Activated T-cell treated with anti-CD3 and anti-CD28 coated beads, Interleukin-2, amount 50 U/mL, for 4 hours (primary cell): ENCODE measurements around the gene SLC25A1. TPM values are rescaled to one million over a fixed set of nuclear protein-coding genes. Genes with fewer than 3 reads are reported as not detected.
A peak's percentile ranks its signal among the peaks of the same experiment; 100 is the strongest.

Source experiments
- ATAC-seq, 2 donors: fragments of 200-7000 bp; cut with Tn5 transposase; one replicate each; pipeline ENCODE4 v1.10.0; 2021
- DNase-seq: peaks from one replicate; pipeline ENCODE4 v3.0.0-alpha.2; 2020
- H3K27me3 Mint-ChIP-seq: one replicate; pipeline ENCODE4 v1.8.0; 2021; ENCODE audit warnings: low read depth, mixed read lengths
- H3K36me3 Mint-ChIP-seq: one replicate; pipeline ENCODE4 v1.8.0; 2022; ENCODE audit warnings: mixed read lengths; ENCODE audit not compliant: insufficient read depth
- H3K4me1 Mint-ChIP-seq: one replicate; pipeline ENCODE4 v1.8.0; 2021; ENCODE audit warnings: low read depth, mixed read lengths
- H3K4me3 Mint-ChIP-seq: one replicate; pipeline ENCODE4 v1.8.0; 2021; ENCODE audit warnings: mild to moderate bottlenecking, moderate library complexity, mixed read lengths
- H3K9me3 Mint-ChIP-seq: one replicate; pipeline ENCODE4 v1.8.0; 2021; ENCODE audit warnings: mixed read lengths
- total RNA-seq, 3 donors: library from RNA; stranded (reverse); gene quantifications; one replicate each; pipeline ENCODE4 v1.2.1, GENCODE V29; 2021

The SLC25A1 gene
- total RNA-seq, 3 donors from 2014 or later, result 31.7 to 36.6 (median 34.1) TPM

- no peak for ATAC-seq
Observed at GRCh38 chr22:19197997-19198865, 19.7 kb upstream of the SLC25A1 start.

GRCh38 chr22:19196841-19197612 is 18.5 kb upstream of the SLC25A1 start:
- ATAC-seq (no peak), DNase-seq (no peak)
- H3K9me3 Mint-ChIP-seq, result no peaks in the 10 kb centered on the region
- H3K36me3 Mint-ChIP-seq, result no peaks in the 10 kb centered on the region
- H3K4me3 Mint-ChIP-seq, result no peak overlapping the region
- peaks cover 13% of the 10 kb centered on the region for H3K4me1 Mint-ChIP-seq
- H3K27me3 Mint-ChIP-seq, result no peaks in the 10 kb centered on the region

More at GRCh38 chr22:19197997-19198865, 19.7 kb upstream of the SLC25A1 start:
- no peak for DNase-seq
- Mint-ChIP-seq H3K4me1 (peaks cover 13% of the 10 kb centered on the region), H3K9me3 (no peaks in the 10 kb centered on the region), H3K4me3 (no peak overlapping the region), H3K36me3 (no peaks in the 10 kb centered on the region), H3K27me3 (no peaks in the 10 kb centered on the region)

- Mint-ChIP-seq H3K9me3 (no peaks in the 10 kb centered on the region), H3K4me3 (no peak overlapping the region), H3K4me1 (peaks cover 13% of the 10 kb centered on the region), H3K27me3 (no peaks in the 10 kb centered on the region), H3K36me3 (no peaks in the 10 kb centered on the region)
- ATAC-seq (no peak), DNase-seq (no peak)
Observed at GRCh38 chr22:19195796-19196731, 17.5 kb upstream of the SLC25A1 start.

- H3K4me1 Mint-ChIP-seq, result peaks cover 13% of the 10 kb centered on the region
- H3K36me3 Mint-ChIP-seq, result no peaks in the 10 kb centered on the region
- H3K9me3 Mint-ChIP-seq, result no peaks in the 10 kb centered on the region
- no peak overlapping the region for H3K4me3 Mint-ChIP-seq
- DNase-seq, result no peak
- no peaks in the 10 kb centered on the region for H3K27me3 Mint-ChIP-seq
- no peak for ATAC-seq
Observed at GRCh38 chr22:19194766-19195536, 16.4 kb upstream of the SLC25A1 start.

GRCh38 chr22:19193879-19194278 is 15.3 kb upstream of the SLC25A1 start:
- Mint-ChIP-seq H3K9me3 (no peaks in the 10 kb centered on the region), H3K4me1 (peaks cover 13% of the 10 kb centered on the region), H3K27me3 (no peaks in the 10 kb centered on the region), H3K4me3 (no peak overlapping the region), H3K36me3 (no peaks in the 10 kb centered on the region)
- ATAC-seq, result no peak
- DNase-seq, result no peak

- Mint-ChIP-seq H3K4me3 (no peak overlapping the region), H3K4me1 (no peaks in the 10 kb centered on the region), H3K9me3 (no peaks in the 10 kb centered on the region), H3K36me3 (no peaks in the 10 kb centered on the region), H3K27me3 (no peaks in the 10 kb centered on the region)
- no peak for DNase-seq
- ATAC-seq, result no peak
Observed at GRCh38 chr22:19187716-19188563, 9.4 kb upstream of the SLC25A1 start.

GRCh38 chr22:19184276-19184997 is 5.9 kb upstream of the SLC25A1 start:
- no peaks in the 10 kb centered on the region for H3K9me3 Mint-ChIP-seq

GRCh38 chr22:19183216-19183615 is 4.7 kb upstream of the SLC25A1 start:
- ATAC-seq, result no peak
- Mint-ChIP-seq H3K27me3 (no peaks in the 10 kb centered on the region), H3K4me3 (no peak overlapping the region), H3K36me3 (no peaks in the 10 kb centered on the region), H3K4me1 (peaks cover 21% of the 10 kb centered on the region), H3K9me3 (no peaks in the 10 kb centered on the region)
- no peak for DNase-seq

More at GRCh38 chr22:19184276-19184997, 5.9 kb upstream of the SLC25A1 start:
- DNase-seq (no peak), ATAC-seq (no peak)
- Mint-ChIP-seq H3K4me3 (no peak overlapping the region), H3K4me1 (peaks cover 18% of the 10 kb centered on the region), H3K36me3 (no peaks in the 10 kb centered on the region), H3K27me3 (no peaks in the 10 kb centered on the region)

GRCh38 chr22:19182472-19183157 is 4.1 kb upstream of the SLC25A1 start:
- Mint-ChIP-seq H3K36me3 (no peaks in the 10 kb centered on the region), H3K9me3 (no peaks in the 10 kb centered on the region), H3K4me3 (no peak overlapping the region), H3K27me3 (no peaks in the 10 kb centered on the region), H3K4me1 (peaks cover 21% of the 10 kb centered on the region)
- no peak for DNase-seq
- no peak for ATAC-seq

- peak overlapping the region; percentile 47 for H3K4me3 Mint-ChIP-seq
- no peak for ATAC-seq
- DNase-seq, result no peak
- no peaks in the 10 kb centered on the region for H3K9me3 Mint-ChIP-seq
- H3K36me3 Mint-ChIP-seq, result no peaks in the 10 kb centered on the region
- H3K4me1 Mint-ChIP-seq, result peaks cover 21% of the 10 kb centered on the region
- no peaks in the 10 kb centered on the region for H3K27me3 Mint-ChIP-seq
Observed at GRCh38 chr22:19181786-19182471, 3.4 kb upstream of the SLC25A1 start.

- H3K4me3 Mint-ChIP-seq, result no peak overlapping the region
- no peak for ATAC-seq
Observed at GRCh38 chr22:19180740-19181410, 2.3 kb upstream of the SLC25A1 start.

More at GRCh38 chr22:19180740-19181410, 2.3 kb upstream of the SLC25A1 start:
- H3K4me1 Mint-ChIP-seq, result peaks cover 24% of the 10 kb centered on the region
- no peak for DNase-seq
- H3K27me3 Mint-ChIP-seq, result no peaks in the 10 kb centered on the region
- H3K9me3 Mint-ChIP-seq, result no peaks in the 10 kb centered on the region
- no peaks in the 10 kb centered on the region for H3K36me3 Mint-ChIP-seq
